Keratinocyte (primary cell): ENCODE data around the gene MUC21. TPM values are rescaled to one million over a fixed set of nuclear protein-coding genes. Genes with fewer than 3 reads are reported as not detected.

Experiments
- DNase-seq: peaks from one replicate; pipeline ENCODE4 v3.0.0-alpha.2; 2011; ENCODE audit warnings: low read depth, missing footprints, low spot score
- FAIRE-seq: peaks from 2 replicates; lab custom pipeline; 2011; peaks lifted over from hg19 to GRCh38; lab: Jason Lieb, UNC
- H2AFZ ChIP-seq: 2 replicates; pipeline ENCODE4 v1.6.0; 2012; ENCODE audit warnings: low read length, control low read depth, inconsistent platforms; ENCODE audit not compliant: control insufficient read depth
- H3K27ac ChIP-seq: 2 replicates; pipeline ENCODE4 v1.5.1; 2011; ENCODE audit warnings: low read length; ENCODE audit not compliant: control insufficient read depth, insufficient read depth
- H3K27me3 ChIP-seq: 3 replicates; pipeline ENCODE4 v1.6.0; 2011; ENCODE audit warnings: low read length; ENCODE audit not compliant: control insufficient read depth, insufficient read depth; ENCODE audit errors: extremely low read depth
- H3K36me3 ChIP-seq, 2 experiments: 2 replicates in 1 of 2; 3 replicates in 1 of 2; pipeline ENCODE4 v1.5.1; 2011; ENCODE audit warnings: low read length in 2 of 2, mild to moderate bottlenecking in 1 of 2; ENCODE audit not compliant: control insufficient read depth in 2 of 2, insufficient read depth in 2 of 2; ENCODE audit errors: extremely low read depth in 1 of 2
- H3K4me1 ChIP-seq: 3 replicates; pipeline ENCODE4 v1.5.1; 2011; ENCODE audit warnings: low read length; ENCODE audit not compliant: control insufficient read depth, insufficient read depth; ENCODE audit errors: extremely low read depth
- H3K4me2 ChIP-seq: 3 replicates; pipeline ENCODE4 v1.6.0; 2011; ENCODE audit warnings: low read depth, low read length; ENCODE audit not compliant: control insufficient read depth, insufficient read depth; ENCODE audit errors: extremely low read depth
- H3K4me3 ChIP-seq, 3 experiments: fragments of 200-600 bp in 1 of 3; sonication (generic) in 1 of 3; 2 replicates in 2 of 3; 3 replicates in 1 of 3; pipeline ENCODE4 v1.5.1; 2011 to 2016; ENCODE audit warnings: low read length in 3 of 3, mild to moderate bottlenecking in 3 of 3, control low read depth in 2 of 3, inconsistent platforms in 1 of 3, low read depth in 1 of 3, mixed read lengths in 1 of 3, mixed run types in 1 of 3, moderate library complexity in 1 of 3; ENCODE audit not compliant: control insufficient read depth in 2 of 3, insufficient read depth in 2 of 3; ENCODE audit errors: extremely low read depth in 1 of 3
- H3K79me2 ChIP-seq: 2 replicates; pipeline ENCODE4 v1.6.0; 2012; ENCODE audit warnings: low read length; ENCODE audit not compliant: control insufficient read depth, insufficient read depth
- H3K9ac ChIP-seq: 3 replicates; pipeline ENCODE4 v1.6.0; 2011; ENCODE audit warnings: low read length; ENCODE audit not compliant: control insufficient read depth, insufficient read depth; ENCODE audit errors: extremely low read depth
- H3K9me1 ChIP-seq: 3 replicates; pipeline ENCODE4 v1.6.0; 2011; ENCODE audit warnings: low read length; ENCODE audit not compliant: control insufficient read depth, insufficient read depth; ENCODE audit errors: extremely low read depth
- H3K9me3 ChIP-seq: 2 replicates; pipeline ENCODE4 v1.5.1; 2012; ENCODE audit warnings: low read depth, low read length; ENCODE audit not compliant: control insufficient read depth
- H4K20me1 ChIP-seq: 3 replicates; pipeline ENCODE4 v1.6.0; 2011; ENCODE audit warnings: low read length; ENCODE audit not compliant: control insufficient read depth, insufficient read depth; ENCODE audit errors: extremely low read depth
- CTCF ChIP-seq, 3 experiments: IDR thresholded peaks in 1 of 3; conservative IDR thresholded peaks in 1 of 3; optimal IDR thresholded peaks in 1 of 3; 2 replicates in 2 of 3; 3 replicates in 1 of 3; pipeline versions ENCODE3 to v1.5.1; 2011; ENCODE audit warnings: low read length in 3 of 3, mild to moderate bottlenecking in 3 of 3, moderate library complexity in 2 of 3, control low read depth in 1 of 3, inconsistent platforms in 1 of 3; ENCODE audit not compliant: insufficient read depth in 2 of 3; ENCODE audit errors: extremely low read depth in 1 of 3
- EZH2 ChIP-seq: IDR thresholded peaks from one replicate; pipeline ENCODE4 v1.6.1; 2012; ENCODE audit warnings: inconsistent platforms, mild to moderate bottlenecking, low read length, moderate library complexity
- dilution Hi-C: fragments of 300-500 bp; cut with MboI; formaldehyde crosslinking; loops from one replicate; pipeline ENCODE4 v1.7.0; 2020; ENCODE audit warnings: low sequenced_read_pairs; ENCODE audit not compliant: extremely low pct_ligation_motif_present
- polyA plus RNA-seq, 5 experiments: library from polyadenylated mRNA; depleted of rRNA in 3 of 5; stranded (reverse) in 3 of 5; stranded (forward) in 1 of 5; unstranded in 1 of 5; fragments of >200 nt; gene quantifications; 1 replicate in 1 of 5; 2 replicates in 3 of 5; 3 replicates in 1 of 5; pipeline versions ENCODE4 v1.2.1 to v1.2.3, GENCODE V29; 2011 to 2012; ENCODE audit warnings: missing spikeins in 2 of 5, low read depth in 1 of 5, low replicate concordance in 1 of 5

The MUC21 gene
- polyA plus RNA-seq, 1 donor (not counting 4 experiments of a cell fraction or from before 2014, with no cell fraction given), result not detected

- Histone ChIP-seq H4K20me1 (no peaks in the 10 kb centered on the region), H3K4me3 (no peak overlapping the region), H3K27me3 (peaks cover 8% of the 10 kb centered on the region), H3K79me2 (no peaks in the 10 kb centered on the region), H3K9me1 (no peaks in the 10 kb centered on the region), H3K9ac (no peak overlapping the region), H3K36me3 (no peaks in the 10 kb centered on the region), H2AFZ (no peak overlapping the region), H3K4me1 (peaks cover 10% of the 10 kb centered on the region), H3K9me3 (no peaks in the 10 kb centered on the region), H3K4me2 (no peak overlapping the region), H3K27ac (no peak overlapping the region)
- dilution Hi-C loops, result no loop called here
- TF ChIP-seq EZH2 (no peak), CTCF (optimal IDR thresholded peaks at IDR 0.05 in 1 of 3, IDR thresholded peaks at IDR 0.05 in 1 of 3, conservative IDR thresholded peaks at IDR 0.05 in 1 of 3; ENCODE audit: extremely low read depth in 1 of 3, insufficient read depth in 2 of 3, low read length in 3 of 3) (no peak)
- DNase-seq (no peak), FAIRE-seq (no peak)
Observed at GRCh38 chr6:30957716-30958115, 25.8 kb upstream of the MUC21 start.

DNA sequence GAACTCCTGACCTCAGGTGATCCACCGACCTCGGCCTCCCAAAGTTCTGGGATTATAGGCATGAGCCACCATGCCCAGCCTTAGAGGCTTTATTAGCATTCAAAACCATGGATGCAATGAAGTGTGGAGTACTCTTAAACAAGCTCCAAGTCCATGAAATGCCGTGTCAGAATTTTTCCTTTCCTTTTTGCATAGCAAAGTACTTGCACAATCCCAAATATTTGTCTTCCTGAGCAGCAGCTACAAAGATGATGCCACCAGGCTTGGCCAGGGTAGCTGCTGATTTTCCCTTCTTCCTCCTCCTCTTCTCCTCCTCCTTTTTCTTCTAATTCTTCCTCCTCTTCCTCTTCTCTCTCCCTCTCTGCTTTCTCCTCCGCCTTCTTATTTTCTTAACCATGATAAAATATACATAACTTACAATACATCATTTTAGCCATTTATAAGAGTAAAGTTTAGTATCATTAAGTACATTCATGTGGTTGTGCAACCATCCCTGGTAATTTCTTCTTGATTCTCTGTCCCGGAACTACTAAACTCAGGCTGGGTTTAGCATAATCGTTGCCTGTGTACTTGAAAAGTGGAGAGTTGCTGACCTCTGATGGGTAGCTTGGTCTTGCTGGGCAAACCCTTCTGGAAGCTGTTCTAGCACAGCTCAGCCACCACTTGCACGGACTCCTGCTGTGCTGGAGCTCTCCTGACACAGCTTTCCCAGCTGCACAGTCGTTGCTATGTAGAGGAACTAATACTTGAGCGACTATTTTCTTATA, 22.4 kb upstream of the MUC21 start:
- TF ChIP-seq CTCF (optimal IDR thresholded peaks at IDR 0.05 in 1 of 3, IDR thresholded peaks at IDR 0.05 in 1 of 3, conservative IDR thresholded peaks at IDR 0.05 in 1 of 3; ENCODE audit: extremely low read depth in 1 of 3, insufficient read depth in 2 of 3, low read length in 3 of 3) (no peak), EZH2 (no peak)
- Histone ChIP-seq H4K20me1 (no peaks in the 10 kb centered on the region), H3K4me1 (peaks cover 5% of the 10 kb centered on the region), H3K9me3 (no peaks in the 10 kb centered on the region), H3K4me3 (no peak overlapping the region), H3K9ac (no peak overlapping the region), H3K27me3 (peaks cover 6% of the 10 kb centered on the region), H3K27ac (no peak overlapping the region), H3K79me2 (no peaks in the 10 kb centered on the region), H3K9me1 (no peaks in the 10 kb centered on the region), H2AFZ (no peak overlapping the region), H3K4me2 (no peak overlapping the region), H3K36me3 (no peaks in the 10 kb centered on the region)
- dilution Hi-C loops, result no loop called here
- DNase-seq (no peak), FAIRE-seq (no peak)
